Adrenal gland (tissue), 5 donors: ENCODE measurements around the gene CHRNB2.

ENCODE experiments used
- POLR2A ChIP-seq, 2 donors: fragments of 450-650 bp; IDR thresholded peaks; one replicate each; pipeline ENCODE4 v1.6.1; 2017; ENCODE audit warnings: antibody characterized with exemption in 2 of 2, mild to moderate bottlenecking in 2 of 2, moderate library complexity in 1 of 2
- TF ChIP-seq, protein P1 (sequence below), 6 experiments: fragments of 450-650 bp in 4 of 6; fragments of 200-600 bp in 2 of 6; sonication (generic) in 1 of 6; IDR thresholded peaks; 1 replicate in 5 of 6; 2 replicates in 1 of 6; pipeline versions ENCODE4 v1.5.1 to v1.8.0; 2016 to 2021; ENCODE audit warnings: antibody characterized with exemption in 6 of 6, mild to moderate bottlenecking in 2 of 6, moderate library complexity in 1 of 6
- donor health status: DM: no; HTN: no; CAD: no.

DNA sequence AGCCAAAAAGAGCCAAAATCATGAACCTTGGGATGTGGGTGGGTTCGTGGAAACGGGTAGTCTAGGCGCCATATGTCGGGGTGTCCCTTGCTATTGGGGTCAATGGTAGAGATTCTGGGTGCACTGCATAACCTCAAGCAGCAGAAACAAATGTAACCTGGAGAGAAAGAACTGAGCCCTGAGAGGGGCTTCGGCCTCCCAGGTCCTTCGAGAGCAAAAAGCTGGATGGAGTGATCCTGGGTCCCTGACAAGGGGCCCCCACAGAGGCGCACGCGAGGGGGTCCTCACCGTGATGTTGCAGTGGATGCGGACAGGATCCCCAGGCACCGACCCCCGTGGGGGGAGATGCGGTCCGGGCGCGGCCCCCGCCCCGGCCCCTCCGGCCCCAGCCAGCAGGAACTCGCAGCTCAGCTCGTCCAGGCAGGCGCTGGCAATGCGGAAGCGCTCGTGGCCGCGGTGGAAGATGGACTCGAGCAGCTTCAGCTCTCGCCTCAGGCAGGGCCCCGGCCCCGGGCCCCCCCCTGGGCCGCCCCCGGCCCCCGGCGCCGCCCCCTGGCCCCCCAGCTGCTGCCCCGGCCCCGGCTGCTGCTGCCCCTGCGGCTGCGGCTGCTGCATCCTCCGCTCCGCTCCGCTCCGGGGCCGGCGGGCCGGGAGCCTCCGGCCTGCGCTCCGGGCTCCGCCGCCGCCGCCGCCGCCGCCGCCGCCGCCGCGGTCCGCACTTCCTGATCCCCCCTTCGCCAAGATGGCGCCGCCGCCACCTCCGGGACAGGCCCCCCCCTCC lies 9.4 kb upstream of the CHRNB2 start, which contains the start of gene UBE2Q1:
- TF ChIP-seq, protein P1, sequence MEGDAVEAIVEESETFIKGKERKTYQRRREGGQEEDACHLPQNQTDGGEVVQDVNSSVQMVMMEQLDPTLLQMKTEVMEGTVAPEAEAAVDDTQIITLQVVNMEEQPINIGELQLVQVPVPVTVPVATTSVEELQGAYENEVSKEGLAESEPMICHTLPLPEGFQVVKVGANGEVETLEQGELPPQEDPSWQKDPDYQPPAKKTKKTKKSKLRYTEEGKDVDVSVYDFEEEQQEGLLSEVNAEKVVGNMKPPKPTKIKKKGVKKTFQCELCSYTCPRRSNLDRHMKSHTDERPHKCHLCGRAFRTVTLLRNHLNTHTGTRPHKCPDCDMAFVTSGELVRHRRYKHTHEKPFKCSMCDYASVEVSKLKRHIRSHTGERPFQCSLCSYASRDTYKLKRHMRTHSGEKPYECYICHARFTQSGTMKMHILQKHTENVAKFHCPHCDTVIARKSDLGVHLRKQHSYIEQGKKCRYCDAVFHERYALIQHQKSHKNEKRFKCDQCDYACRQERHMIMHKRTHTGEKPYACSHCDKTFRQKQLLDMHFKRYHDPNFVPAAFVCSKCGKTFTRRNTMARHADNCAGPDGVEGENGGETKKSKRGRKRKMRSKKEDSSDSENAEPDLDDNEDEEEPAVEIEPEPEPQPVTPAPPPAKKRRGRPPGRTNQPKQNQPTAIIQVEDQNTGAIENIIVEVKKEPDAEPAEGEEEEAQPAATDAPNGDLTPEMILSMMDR (IDR thresholded peaks at IDR 0.05) = no peak
- peak in 1 of 2 donors; percentile 34 for TF ChIP-seq POLR2A (IDR thresholded peaks at IDR 0.05)
